ENCODE results near the gene B3GLCT.
A peak's percentile ranks its signal among the peaks of the same experiment; 100 is the strongest.

The B3GLCT gene

GRCh38 chr13:31310356-31310755, 110.6 kb downstream of the B3GLCT start:
- Histone ChIP-seq H3K18ac (ENCODE audit: low read length) (no peak overlapping the region), H3K23ac (ENCODE audit: low read depth, low read length, poor library complexity) (no peak overlapping the region), H2AK5ac (ENCODE audit: low read depth, low read length) (no peak overlapping the region), H4K91ac (ENCODE audit: low read depth, low read length, poor library complexity) (no peak overlapping the region), H3K4ac (ENCODE audit: low read length) (no peak overlapping the region), H3K79me1 (ENCODE audit: low read depth, low read length) (no peaks in the 10 kb centered on the region), H3K4me3 (ENCODE audit: low read length in 2 of 2) (no peak overlapping the region), H3K36me3 (replicated peaks in 1 of 2; ENCODE audit: control insufficient read depth in 2 of 2, insufficient read depth in 2 of 2, low read length in 2 of 2) (no peaks in the 10 kb centered on the region), H3K4me2 (ENCODE audit: insufficient read depth, low read length, poor library complexity, severe bottlenecking) (no peak overlapping the region), H3K14ac (ENCODE audit: low read length) (peak overlapping the region; percentile 91), H3K9me3 (replicated peaks in 1 of 2; ENCODE audit: control insufficient read depth in 2 of 2, insufficient read depth in 1 of 2, low read depth in 1 of 2, low read length in 2 of 2) (peaks cover 11 to 26% of the 10 kb centered on the region in 2 donors), H3K4me1 (ENCODE audit: control insufficient read depth in 2 of 2, insufficient read depth in 1 of 2, low read depth in 1 of 2, low read length in 2 of 2) (peaks cover 0 to 4% of the 10 kb centered on the region in 2 donors), H2BK15ac (ENCODE audit: low read length) (no peak overlapping the region), H2BK5ac (ENCODE audit: low read length) (peak overlapping the region; percentile 53), H3K27ac (replicated peaks; ENCODE audit: low read length) (no peak overlapping the region), H2BK12ac (ENCODE audit: low read length) (no peak overlapping the region), H3K27me3 (ENCODE audit: control insufficient read depth in 3 of 3, insufficient read depth in 3 of 3, low read depth in 1 of 3, low read length in 3 of 3) (no peaks in the 10 kb centered on the region), H4K8ac (ENCODE audit: low read depth, low read length) (no peak overlapping the region), H3K9ac (ENCODE audit: low read depth, low read length, poor library complexity) (no peak overlapping the region), H2BK120ac (ENCODE audit: low read depth, low read length) (no peak overlapping the region), H2AFZ (ENCODE audit: low read length) (no peak overlapping the region)
- no peak for DNase-seq (ENCODE audit: low spot score)
- no CpG with 5 or more reads among the region's 4 CpGs for WGBS, 2 donors (ENCODE audit: extremely low coverage in 2 of 2, insufficient read length in 2 of 2, insufficient replicate concordance in 1 of 2)

- Histone ChIP-seq H3K4me1 (ENCODE audit: control insufficient read depth in 2 of 2, insufficient read depth in 1 of 2, low read depth in 1 of 2, low read length in 2 of 2) (peaks cover 0 to 4% of the 10 kb centered on the region in 2 donors), H3K36me3 (replicated peaks in 1 of 2; ENCODE audit: control insufficient read depth in 2 of 2, insufficient read depth in 2 of 2, low read length in 2 of 2) (no peaks in the 10 kb centered on the region), H2BK120ac (ENCODE audit: low read depth, low read length) (no peak overlapping the region), H3K79me1 (ENCODE audit: low read depth, low read length) (no peaks in the 10 kb centered on the region), H3K18ac (ENCODE audit: low read length) (peak overlapping the region; percentile 27), H3K4me3 (ENCODE audit: low read length in 2 of 2) (no peak overlapping the region), H3K4me2 (ENCODE audit: insufficient read depth, low read length, poor library complexity, severe bottlenecking) (no peak overlapping the region), H4K8ac (ENCODE audit: low read depth, low read length) (no peak overlapping the region), H2BK5ac (ENCODE audit: low read length) (peak overlapping the region; percentile 53), H3K9me3 (replicated peaks in 1 of 2; ENCODE audit: control insufficient read depth in 2 of 2, insufficient read depth in 1 of 2, low read depth in 1 of 2, low read length in 2 of 2) (peaks cover 11 to 30% of the 10 kb centered on the region in 2 donors), H3K4ac (ENCODE audit: low read length) (no peak overlapping the region), H2BK12ac (ENCODE audit: low read length) (no peak overlapping the region), H2BK15ac (ENCODE audit: low read length) (no peak overlapping the region), H3K27me3 (ENCODE audit: control insufficient read depth in 3 of 3, insufficient read depth in 3 of 3, low read depth in 1 of 3, low read length in 3 of 3) (no peaks in the 10 kb centered on the region), H4K91ac (ENCODE audit: low read depth, low read length, poor library complexity) (no peak overlapping the region), H3K9ac (ENCODE audit: low read depth, low read length, poor library complexity) (no peak overlapping the region), H2AK5ac (ENCODE audit: low read depth, low read length) (no peak overlapping the region), H2AFZ (ENCODE audit: low read length) (no peak overlapping the region), H3K23ac (ENCODE audit: low read depth, low read length, poor library complexity) (no peak overlapping the region), H3K27ac (replicated peaks; ENCODE audit: low read length) (no peak overlapping the region), H3K14ac (ENCODE audit: low read length) (peak overlapping the region; percentile 91)
- DNase-seq (ENCODE audit: low spot score) = no peak
- WGBS, 2 donors (ENCODE audit: extremely low coverage in 2 of 2, insufficient read length in 2 of 2, insufficient replicate concordance in 1 of 2) = no CpG with 5 or more reads among the region's 3 CpGs
Observed at GRCh38 chr13:31310786-31311185, 111.0 kb downstream of the B3GLCT start.

- no peak overlapping the region for H3K4me3 ChIP-seq (ENCODE audit: low read length in 2 of 2)
- H2BK5ac ChIP-seq (ENCODE audit: low read length) = no peak overlapping the region
- H3K4ac ChIP-seq (ENCODE audit: low read length) = no peak overlapping the region
- no peak overlapping the region for H3K14ac ChIP-seq (ENCODE audit: low read length)
- H3K9ac ChIP-seq (ENCODE audit: low read depth, low read length, poor library complexity) = no peak overlapping the region
- no peak overlapping the region for H2AFZ ChIP-seq (ENCODE audit: low read length)
- H3K18ac ChIP-seq (ENCODE audit: low read length) = no peak overlapping the region
- H3K23ac ChIP-seq (ENCODE audit: low read depth, low read length, poor library complexity) = no peak overlapping the region
- H2AK5ac ChIP-seq (ENCODE audit: low read depth, low read length) = no peak overlapping the region
- H4K91ac ChIP-seq (ENCODE audit: low read depth, low read length, poor library complexity) = no peak overlapping the region
- H3K9me3 ChIP-seq (replicated peaks in 1 of 2; ENCODE audit: control insufficient read depth in 2 of 2, insufficient read depth in 1 of 2, low read depth in 1 of 2, low read length in 2 of 2) = peaks cover 13 to 40% of the 10 kb centered on the region in 2 donors
- no peaks in the 10 kb centered on the region for H3K36me3 ChIP-seq (replicated peaks in 1 of 2; ENCODE audit: control insufficient read depth in 2 of 2, insufficient read depth in 2 of 2, low read length in 2 of 2)
- H2BK120ac ChIP-seq (ENCODE audit: low read depth, low read length) = no peak overlapping the region
- no peak for DNase-seq (ENCODE audit: low spot score)
- peaks cover 0 to 4% of the 10 kb centered on the region in 2 donors for H3K4me1 ChIP-seq (ENCODE audit: control insufficient read depth in 2 of 2, insufficient read depth in 1 of 2, low read depth in 1 of 2, low read length in 2 of 2)
- H3K27ac ChIP-seq (replicated peaks; ENCODE audit: low read length) = no peak overlapping the region
- H2BK15ac ChIP-seq (ENCODE audit: low read length) = no peak overlapping the region
- no peaks in the 10 kb centered on the region for H3K79me1 ChIP-seq (ENCODE audit: low read depth, low read length)
- no peaks in the 10 kb centered on the region for H3K27me3 ChIP-seq (ENCODE audit: control insufficient read depth in 3 of 3, insufficient read depth in 3 of 3, low read depth in 1 of 3, low read length in 3 of 3)
- no peak overlapping the region for H2BK12ac ChIP-seq (ENCODE audit: low read length)
- no CpG with 5 or more reads among the region's 2 CpGs for WGBS, 2 donors (ENCODE audit: extremely low coverage in 2 of 2, insufficient read length in 2 of 2, insufficient replicate concordance in 1 of 2)
- H4K8ac ChIP-seq (ENCODE audit: low read depth, low read length) = no peak overlapping the region
- no peak overlapping the region for H3K4me2 ChIP-seq (ENCODE audit: insufficient read depth, low read length, poor library complexity, severe bottlenecking)
Observed at GRCh38 chr13:31311921-31312320, 112.1 kb downstream of the B3GLCT start.

GRCh38 chr13:31314961-31315360, 115.2 kb downstream of the B3GLCT start:
- DNase-seq (ENCODE audit: low spot score) = no peak
- Histone ChIP-seq H3K4ac (ENCODE audit: low read length) (no peak overlapping the region), H2BK15ac (ENCODE audit: low read length) (no peak overlapping the region), H3K9ac (ENCODE audit: low read depth, low read length, poor library complexity) (no peak overlapping the region), H4K8ac (ENCODE audit: low read depth, low read length) (no peak overlapping the region), H3K14ac (ENCODE audit: low read length) (no peak overlapping the region), H2AFZ (ENCODE audit: low read length) (no peak overlapping the region), H3K27ac (replicated peaks; ENCODE audit: low read length) (no peak overlapping the region), H3K9me3 (replicated peaks in 1 of 2; ENCODE audit: control insufficient read depth in 2 of 2, insufficient read depth in 1 of 2, low read depth in 1 of 2, low read length in 2 of 2) (peaks cover 19 to 58% of the 10 kb centered on the region in 2 donors), H2BK120ac (ENCODE audit: low read depth, low read length) (no peak overlapping the region), H3K27me3 (ENCODE audit: control insufficient read depth in 3 of 3, insufficient read depth in 3 of 3, low read depth in 1 of 3, low read length in 3 of 3) (no peaks in the 10 kb centered on the region), H3K36me3 (replicated peaks in 1 of 2; ENCODE audit: control insufficient read depth in 2 of 2, insufficient read depth in 2 of 2, low read length in 2 of 2) (peaks cover 4 to 21% of the 10 kb centered on the region in 2 donors), H3K4me3 (ENCODE audit: low read length in 2 of 2) (no peak overlapping the region), H2BK5ac (ENCODE audit: low read length) (no peak overlapping the region), H2BK12ac (ENCODE audit: low read length) (no peak overlapping the region), H3K4me2 (ENCODE audit: insufficient read depth, low read length, poor library complexity, severe bottlenecking) (no peak overlapping the region), H3K79me1 (ENCODE audit: low read depth, low read length) (no peaks in the 10 kb centered on the region), H4K91ac (ENCODE audit: low read depth, low read length, poor library complexity) (no peak overlapping the region), H2AK5ac (ENCODE audit: low read depth, low read length) (no peak overlapping the region), H3K23ac (ENCODE audit: low read depth, low read length, poor library complexity) (no peak overlapping the region), H3K4me1 (ENCODE audit: control insufficient read depth in 2 of 2, insufficient read depth in 1 of 2, low read depth in 1 of 2, low read length in 2 of 2) (peaks cover 0 to 4% of the 10 kb centered on the region in 2 donors), H3K18ac (ENCODE audit: low read length) (no peak overlapping the region)
- WGBS, 2 donors (ENCODE audit: extremely low coverage in 2 of 2, insufficient read length in 2 of 2, insufficient replicate concordance in 1 of 2) = no CpG with 5 or more reads among the region's 2 CpGs

Measured in neuronal stem cell (in vitro differentiated cells).